ENCODE data around the gene CYB5R3.

GRCh38 chr22:42655693-42656092, 6.5 kb upstream of the CYB5R3 start:
- TF ChIP-seq YY1 (IDR thresholded peaks at IDR 0.05; ENCODE audit: insufficient read depth, insufficient read length): no peak
- no peak for TF ChIP-seq SUZ12 (IDR thresholded peaks at IDR 0.05; ENCODE audit: extremely low read depth, insufficient read depth, insufficient read length)

Data from NT2/D1 (cell line).